GM19372 (cell line): Measurements from ENCODE around the gene MANEAL.

ENCODE experiments used
- ATAC-seq: cut with Tn5 transposase; IDR thresholded peaks from one replicate; pipeline ENCODE4 v1.9.1; 2021; ENCODE audit warnings: mild to moderate bottlenecking, low read depth, moderate library complexity; ENCODE audit not compliant: unreplicated experiment

Gene MANEAL

GRCh38 chr1:37776946-37777516 is 16.6 kb upstream of the MANEAL start:
- ATAC-seq = no peak

GRCh38 chr1:37778654-37779053 is 15.0 kb upstream of the MANEAL start:
- ATAC-seq = no peak

- no peak for ATAC-seq
These were observed 11.2 kb upstream of the MANEAL start for GRCh38 chr1:37782491-37782890.

GRCh38 chr1:37792943-37793686 is 532 bp upstream of the MANEAL start:
- ATAC-seq = no peak

GRCh38 chr1:37794372-37795339 is 1.0 kb downstream of the MANEAL start:
- ATAC-seq = peak; percentile 33

- no peak for ATAC-seq
These were observed 1.9 kb downstream of the MANEAL start for GRCh38 chr1:37795340-37796125.

GRCh38 chr1:37797750-37798345 is 4.2 kb downstream of the MANEAL start:
- ATAC-seq = no peak

GRCh38 chr1:37802439-37802838 is 8.8 kb downstream of the MANEAL start:
- ATAC-seq = no peak

GRCh38 chr1:37807220-37807554 is 13.5 kb downstream of the MANEAL start:
- no peak for ATAC-seq

- peak; percentile 85 for ATAC-seq
These were observed 14.1 kb downstream of the MANEAL start, which contains the start of the genes C1orf122 and YRDC for GRCh38 chr1:37807555-37808368. Gene C1orf122 (plus strand): TSS chr1:37807790. CDS start chr1:37808405, 615 bp downstream. Gene YRDC (minus strand): TSS chr1:37808208. CDS start chr1:37808180, 28 bp downstream.

GRCh38 chr1:37808369-37809319 is 15.0 kb downstream of the MANEAL start:
- ATAC-seq = peak; percentile 35

- no peak for ATAC-seq
These were observed 16.3 kb downstream of the MANEAL start for GRCh38 chr1:37809942-37810341.

- ATAC-seq = no peak
These were observed 17.5 kb downstream of the MANEAL start for GRCh38 chr1:37811027-37811655.

GRCh38 chr1:37813529-37814145 is 20.0 kb downstream of the MANEAL start:
- ATAC-seq = no peak

GRCh38 chr1:37814252-37814651 is 20.6 kb downstream of the MANEAL start:
- ATAC-seq = no peak

GRCh38 chr1:37817481-37817880 is 23.8 kb downstream of the MANEAL start:
- ATAC-seq = no peak

GRCh38 chr1:37821481-37821880 is 27.8 kb downstream of the MANEAL start:
- no peak for ATAC-seq
